ENCODE data around the gene RHBDD2. TPM values are rescaled to one million over a fixed set of nuclear protein-coding genes. Genes with fewer than 3 reads are reported as not detected.

The RHBDD2 gene
- total RNA-seq, 1 experiment from 2014 or later: 79.3 TPM

- no peak overlapping the region for H3K27ac ChIP-seq (ENCODE audit: low read length)
- ATAC-seq (no peak), DNase-seq (ENCODE audit: low read depth, low spot score) (no peak)
- no peak overlapping the region for H3K4me3 ChIP-seq (ENCODE audit: low read depth in 2 of 2, low read length in 2 of 2)
- no peaks in the 10 kb centered on the region for H3K4me1 ChIP-seq (ENCODE audit: control insufficient read depth, insufficient read depth, low read length)
- intact Hi-C loops (cut with micrococcal nuclease; ENCODE audit: unreplicated experiment) (no loop called here), in situ Hi-C loops (cut with HindIII; ENCODE audit: low pct_unique_long_range_greater_than_20kb, low sequenced_read_pairs) (no loop called here)
- ChIA-PET CTCF (no interaction called here), POLR2A (no interaction called here)
- H3K27me3 ChIP-seq (ENCODE audit: control insufficient read depth, insufficient read depth, low read length): no peaks in the 10 kb centered on the region
- H3K9me3 ChIP-seq (ENCODE audit: control insufficient read depth, insufficient read depth, low read depth, low read length): no peaks in the 10 kb centered on the region
- H3K36me3 ChIP-seq (ENCODE audit: control insufficient read depth, insufficient read depth, low read length): no peaks in the 10 kb centered on the region
- BruUV-seq (replicated peaks): no TSS peak
- TF ChIP-seq POLR2AphosphoS5 (IDR thresholded peaks at IDR 0.05; ENCODE audit: low read depth, low read length) (no peak), SIN3A (IDR thresholded peaks at IDR 0.05; ENCODE audit: borderline replicate concordance, insufficient read depth, low read depth, low read length) (no peak), REST (IDR thresholded peaks at IDR 0.05; ENCODE audit: insufficient read depth in 1 of 2, low read depth in 2 of 2, low read length in 1 of 2) (no peak), TCF7L2 (IDR thresholded peaks at IDR 0.05; ENCODE audit: low read depth, low read length) (no peak)
- TF ChIP-seq, protein P1, sequence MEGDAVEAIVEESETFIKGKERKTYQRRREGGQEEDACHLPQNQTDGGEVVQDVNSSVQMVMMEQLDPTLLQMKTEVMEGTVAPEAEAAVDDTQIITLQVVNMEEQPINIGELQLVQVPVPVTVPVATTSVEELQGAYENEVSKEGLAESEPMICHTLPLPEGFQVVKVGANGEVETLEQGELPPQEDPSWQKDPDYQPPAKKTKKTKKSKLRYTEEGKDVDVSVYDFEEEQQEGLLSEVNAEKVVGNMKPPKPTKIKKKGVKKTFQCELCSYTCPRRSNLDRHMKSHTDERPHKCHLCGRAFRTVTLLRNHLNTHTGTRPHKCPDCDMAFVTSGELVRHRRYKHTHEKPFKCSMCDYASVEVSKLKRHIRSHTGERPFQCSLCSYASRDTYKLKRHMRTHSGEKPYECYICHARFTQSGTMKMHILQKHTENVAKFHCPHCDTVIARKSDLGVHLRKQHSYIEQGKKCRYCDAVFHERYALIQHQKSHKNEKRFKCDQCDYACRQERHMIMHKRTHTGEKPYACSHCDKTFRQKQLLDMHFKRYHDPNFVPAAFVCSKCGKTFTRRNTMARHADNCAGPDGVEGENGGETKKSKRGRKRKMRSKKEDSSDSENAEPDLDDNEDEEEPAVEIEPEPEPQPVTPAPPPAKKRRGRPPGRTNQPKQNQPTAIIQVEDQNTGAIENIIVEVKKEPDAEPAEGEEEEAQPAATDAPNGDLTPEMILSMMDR (IDR thresholded peaks at IDR 0.05): no peak
Measured at GRCh38 chr7:75924256-75924655, 45.4 kb downstream of the RHBDD2 start.

GRCh38 chr7:75924889-75925288 lies 46.1 kb downstream of the RHBDD2 start:
- TF ChIP-seq, protein P1 (IDR thresholded peaks at IDR 0.05): no peak
- TF ChIP-seq REST (IDR thresholded peaks at IDR 0.05; ENCODE audit: insufficient read depth in 1 of 2, low read depth in 2 of 2, low read length in 1 of 2) (no peak), TCF7L2 (IDR thresholded peaks at IDR 0.05; ENCODE audit: low read depth, low read length) (no peak), SIN3A (IDR thresholded peaks at IDR 0.05; ENCODE audit: borderline replicate concordance, insufficient read depth, low read depth, low read length) (no peak), POLR2AphosphoS5 (IDR thresholded peaks at IDR 0.05; ENCODE audit: low read depth, low read length) (no peak)
- intact Hi-C loops (cut with micrococcal nuclease; ENCODE audit: unreplicated experiment): no loop called here
- H3K4me3 ChIP-seq (ENCODE audit: low read depth in 2 of 2, low read length in 2 of 2): no peak overlapping the region
- in situ Hi-C loops (cut with HindIII; ENCODE audit: low pct_unique_long_range_greater_than_20kb, low sequenced_read_pairs): no loop called here
- H3K27me3 ChIP-seq (ENCODE audit: control insufficient read depth, insufficient read depth, low read length): no peaks in the 10 kb centered on the region
- ATAC-seq: no peak
- no peak for DNase-seq (ENCODE audit: low read depth, low spot score)
- no peaks in the 10 kb centered on the region for H3K4me1 ChIP-seq (ENCODE audit: control insufficient read depth, insufficient read depth, low read length)
- no peak overlapping the region for H3K27ac ChIP-seq (ENCODE audit: low read length)
- BruUV-seq (replicated peaks): no TSS peak
- ChIA-PET CTCF (no interaction called here), POLR2A (no interaction called here)
- no peaks in the 10 kb centered on the region for H3K9me3 ChIP-seq (ENCODE audit: control insufficient read depth, insufficient read depth, low read depth, low read length)
- H3K36me3 ChIP-seq (ENCODE audit: control insufficient read depth, insufficient read depth, low read length): no peaks in the 10 kb centered on the region
